Esophagus mucosa (tissue), 1 donor: ENCODE data around the gene CYB5D1. TPM values are rescaled to one million over a fixed set of nuclear protein-coding genes. Genes with fewer than 3 reads are reported as not detected.
"Not testable (repeated sequence)": the region's sequence is repeated elsewhere in the genome, so short reads cannot be mapped to it uniquely, and the experiment has no call there.

Source experiments
- ATAC-seq: fragments of 200-7000 bp; cut with Tn5 transposase; one replicate; pipeline ENCODE4 v1.9.1; 2020
- total RNA-seq: library from RNA; stranded (reverse); gene quantifications from one replicate; pipeline ENCODE4 v1.2.4, GENCODE V29; 2023
- donor health status: DM: yes; HTN: yes; CAD: no.

Gene CYB5D1
- total RNA-seq, 1 donor from 2014 or later: 7.6 TPM

- ATAC-seq: no peak
Observed at GRCh38 chr17:7859028-7859427, 1.2 kb downstream of the CYB5D1 start.

- no peak for ATAC-seq
Observed at GRCh38 chr17:7862692-7863437, 5.1 kb downstream of the CYB5D1 start.

DNA sequence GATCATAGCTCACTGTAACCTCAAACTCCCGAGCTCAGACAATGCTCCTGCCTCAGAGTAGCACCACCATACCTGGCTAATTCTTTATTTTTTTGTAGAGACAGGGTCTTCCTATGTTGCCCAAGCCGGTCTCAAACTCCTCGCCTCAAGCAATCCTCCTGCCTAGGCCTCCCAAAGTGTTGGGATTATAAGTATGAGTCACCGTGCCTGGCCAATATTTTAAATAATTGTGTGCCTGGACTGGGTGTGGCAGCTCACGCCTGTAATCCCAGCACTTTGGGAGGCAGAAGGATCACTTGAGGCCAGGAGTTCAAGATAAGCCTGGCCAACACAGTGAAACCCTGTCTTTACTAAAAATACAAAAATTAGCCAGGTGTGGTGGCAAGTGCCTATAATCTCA is 6.6 kb downstream of the CYB5D1 start:
- not testable (repeated sequence) for ATAC-seq

DNA sequence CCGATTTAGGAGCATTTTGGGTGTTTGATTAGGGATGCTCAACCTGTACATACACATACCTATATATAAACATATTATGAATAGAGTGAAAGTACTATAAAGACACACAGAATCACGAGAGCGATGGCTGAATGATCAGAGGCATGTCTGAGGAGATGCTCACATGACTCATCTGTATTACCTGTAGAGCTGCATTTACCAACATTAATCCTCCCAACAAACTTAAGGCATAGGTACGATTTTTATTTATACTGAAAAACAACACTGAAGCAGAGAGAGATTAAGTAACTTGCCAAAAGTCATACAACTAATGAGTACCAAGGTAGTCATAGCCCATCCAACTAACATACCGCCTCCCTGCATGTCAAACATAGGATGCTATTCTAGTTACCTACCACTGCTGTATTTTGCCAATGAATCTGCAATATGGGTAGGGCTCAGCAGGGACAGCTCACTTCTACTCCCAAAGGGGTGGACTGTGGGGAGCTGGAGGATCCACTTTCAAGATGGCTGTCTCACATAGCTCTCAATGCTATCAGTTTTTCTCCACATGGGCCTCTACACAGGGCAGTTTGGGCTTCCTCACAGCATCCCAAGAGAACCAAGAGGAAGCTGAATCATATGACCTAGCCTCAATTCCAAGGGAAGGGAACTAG is 7.3 kb downstream of the CYB5D1 start:
- peak; percentile 69 for ATAC-seq

DNA sequence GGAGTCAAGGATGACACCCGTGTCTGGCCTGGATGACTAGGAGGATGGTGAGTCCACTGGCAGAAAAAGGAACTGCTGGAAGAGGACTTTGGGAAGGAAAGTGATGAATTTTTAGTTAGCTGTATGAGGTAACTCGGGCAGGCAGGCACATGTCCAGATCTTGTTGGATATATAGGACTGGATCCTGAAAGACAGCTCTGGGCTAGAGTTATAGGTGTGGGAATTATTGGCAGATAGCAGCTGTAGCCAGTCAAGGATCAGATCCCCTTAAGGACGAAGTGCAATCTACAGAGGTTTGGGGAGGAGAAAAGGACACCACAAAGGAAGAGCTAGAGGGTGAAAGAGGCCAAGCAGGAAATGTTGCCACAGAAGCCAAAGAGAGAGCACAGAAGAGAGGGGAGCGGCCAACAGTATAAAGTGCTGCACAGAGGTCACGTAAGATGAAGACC is 10.1 kb downstream of the CYB5D1 start:
- ATAC-seq: peak; percentile 76

GRCh38 chr17:7873051-7873450 is 15.2 kb downstream of the CYB5D1 start:
- no peak for ATAC-seq

- no peak for ATAC-seq
Observed at GRCh38 chr17:7875804-7876370, 18.1 kb downstream of the CYB5D1 start.

DNA sequence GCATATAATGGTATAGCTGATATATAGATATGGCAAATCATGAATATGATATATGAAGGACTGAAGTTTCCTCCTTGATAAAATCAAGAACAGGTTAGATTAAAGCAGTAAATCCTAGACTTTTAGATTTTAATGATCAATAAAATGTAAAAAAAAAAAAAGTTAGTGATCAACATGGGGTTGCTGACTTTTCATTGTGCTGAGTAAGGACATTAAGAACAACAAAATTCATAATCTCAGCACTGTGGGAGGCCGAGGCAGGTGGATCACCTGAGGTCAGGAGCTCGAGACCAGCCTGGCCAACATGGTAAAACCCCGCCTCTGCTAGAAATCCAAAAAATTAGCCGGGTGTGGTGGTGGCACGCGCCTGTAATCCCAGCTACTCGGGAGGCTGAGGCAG is 20.4 kb downstream of the CYB5D1 start:
- ATAC-seq: no peak

- ATAC-seq: no peak
Observed at GRCh38 chr17:7880076-7880868, 22.5 kb downstream of the CYB5D1 start.

GRCh38 chr17:7881276-7882054 is 23.7 kb downstream of the CYB5D1 start:
- no peak for ATAC-seq

GRCh38 chr17:7882068-7882467 is 24.3 kb downstream of the CYB5D1 start:
- ATAC-seq: no peak

DNA sequence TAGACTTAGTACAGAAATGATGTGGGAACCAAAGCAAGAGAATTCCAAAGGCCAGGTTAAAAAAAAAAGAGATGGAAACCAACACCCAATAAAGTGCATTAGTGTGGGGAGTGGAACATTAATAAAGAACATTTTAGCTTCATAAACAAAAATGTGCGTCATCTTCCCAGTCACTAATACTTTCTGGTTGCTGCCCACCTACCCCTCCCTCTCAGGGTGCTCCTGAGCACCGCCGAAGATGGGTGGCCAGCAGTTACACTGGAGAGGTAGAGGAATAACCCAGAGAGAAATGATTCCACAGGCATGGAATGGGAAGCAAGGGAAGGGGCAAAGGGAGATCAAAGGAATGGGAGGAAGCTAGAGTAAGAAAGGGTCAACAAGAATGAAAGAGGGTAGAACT is 24.8 kb downstream of the CYB5D1 start:
- ATAC-seq: no peak

DNA sequence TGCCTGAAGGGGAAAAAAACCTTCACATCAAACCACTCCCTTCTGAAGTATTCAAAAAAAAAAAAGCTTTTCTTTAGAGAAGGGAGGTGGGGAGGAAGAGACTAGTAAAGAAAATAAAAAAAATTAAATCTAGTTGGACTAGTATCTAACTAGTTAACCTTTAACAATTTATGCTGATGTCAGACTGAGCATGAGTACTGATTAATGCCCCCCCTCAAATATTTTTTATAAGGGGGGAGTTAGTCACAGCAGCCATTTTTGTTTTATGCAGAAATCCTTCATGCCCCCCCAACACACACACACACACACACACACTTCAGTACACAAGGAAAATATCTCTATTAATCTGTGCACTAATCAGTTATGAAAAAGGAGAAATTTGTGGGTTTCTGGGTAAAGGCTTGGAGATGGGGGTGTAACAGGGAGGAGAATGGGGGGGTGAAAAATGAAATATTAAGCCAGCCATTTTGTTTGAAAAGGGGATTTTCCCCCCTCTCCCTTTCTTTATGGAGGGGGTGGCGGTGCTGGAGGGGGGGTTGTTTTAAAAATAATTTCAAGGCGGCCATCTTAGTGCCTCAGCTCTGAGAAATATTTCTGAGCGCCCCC is 26.1 kb downstream of the CYB5D1 start:
- ATAC-seq: no peak

DNA sequence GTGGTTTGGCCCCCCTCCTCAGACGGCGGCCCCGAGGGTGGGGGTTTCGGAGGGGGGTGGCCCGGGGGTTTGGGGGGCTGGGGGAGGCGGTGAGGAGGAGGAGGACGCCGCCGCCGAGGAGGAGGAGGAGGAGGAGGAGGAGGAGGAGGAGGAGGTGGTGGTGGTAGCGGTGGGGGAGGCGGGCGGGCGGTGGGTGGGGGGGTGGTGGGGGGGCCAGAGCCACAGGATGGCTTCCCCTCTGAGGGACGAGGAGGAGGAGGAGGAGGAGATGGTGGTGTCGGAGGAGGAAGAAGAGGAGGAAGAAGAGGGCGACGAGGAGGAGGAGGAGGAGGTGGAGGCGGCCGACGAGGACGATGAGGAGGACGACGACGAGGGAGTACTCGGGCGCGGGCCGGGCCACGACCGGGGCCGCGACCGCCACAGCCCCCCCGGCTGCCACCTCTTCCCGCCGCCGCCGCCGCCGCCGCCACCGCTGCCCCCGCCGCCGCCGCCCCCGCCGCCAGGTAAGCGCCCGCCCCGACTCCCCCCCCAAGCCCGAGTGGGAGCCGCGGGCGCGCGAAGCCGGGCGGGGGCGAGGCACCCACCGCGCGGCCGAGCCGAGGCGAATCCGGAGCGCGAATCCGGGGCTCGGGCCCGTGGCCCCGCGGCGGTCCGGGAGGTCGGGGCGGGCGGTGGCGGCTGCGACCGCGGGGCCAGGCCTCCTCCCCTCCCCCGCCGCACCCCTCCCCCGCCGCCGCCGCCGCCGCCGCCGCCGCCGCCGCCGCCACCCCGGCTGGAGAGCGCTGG is 27.0 kb downstream of the CYB5D1 start:
- no peak for ATAC-seq

DNA sequence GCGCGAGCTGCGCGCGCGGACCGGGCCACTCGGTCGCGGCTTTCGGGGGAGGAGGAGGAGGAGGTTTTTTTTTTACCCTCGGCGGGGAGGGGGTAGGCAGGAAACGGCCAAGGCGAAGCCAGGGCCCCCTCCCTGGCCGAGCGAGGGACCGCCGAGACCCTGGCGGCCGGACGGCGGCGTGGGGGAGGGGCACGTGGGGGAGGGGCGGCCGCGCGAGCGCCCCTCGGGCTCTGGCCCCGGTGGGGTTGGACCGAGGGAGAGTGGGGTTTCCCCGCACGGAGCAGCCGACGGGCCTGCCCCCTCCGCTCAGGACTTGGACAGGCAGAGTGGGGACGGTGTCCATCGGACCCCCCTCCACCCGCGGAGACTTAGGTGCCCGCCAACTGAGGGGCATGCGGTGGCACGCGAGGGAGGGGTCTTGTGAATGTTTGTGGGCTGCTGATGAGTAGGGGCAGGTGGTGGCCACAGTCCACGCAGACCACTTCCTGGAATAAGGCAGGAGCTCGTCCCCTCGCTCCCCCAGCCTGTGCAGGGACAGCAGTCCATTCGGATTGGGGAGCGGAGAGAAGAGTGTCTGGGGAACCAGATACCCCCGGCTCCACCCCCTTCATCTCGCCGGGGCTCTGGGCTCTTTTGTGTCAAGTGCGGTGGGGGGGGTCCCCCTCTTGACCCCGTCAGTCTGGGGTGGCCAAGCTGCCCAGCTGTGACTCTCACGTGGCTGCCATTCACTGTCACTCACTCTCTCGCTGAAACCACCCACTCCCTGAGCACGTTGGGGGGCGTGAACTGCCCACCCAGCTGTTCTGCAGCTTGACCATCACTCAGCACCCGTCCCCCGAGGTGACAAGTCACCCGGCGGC is 27.8 kb downstream of the CYB5D1 start:
- ATAC-seq: no peak

DNA sequence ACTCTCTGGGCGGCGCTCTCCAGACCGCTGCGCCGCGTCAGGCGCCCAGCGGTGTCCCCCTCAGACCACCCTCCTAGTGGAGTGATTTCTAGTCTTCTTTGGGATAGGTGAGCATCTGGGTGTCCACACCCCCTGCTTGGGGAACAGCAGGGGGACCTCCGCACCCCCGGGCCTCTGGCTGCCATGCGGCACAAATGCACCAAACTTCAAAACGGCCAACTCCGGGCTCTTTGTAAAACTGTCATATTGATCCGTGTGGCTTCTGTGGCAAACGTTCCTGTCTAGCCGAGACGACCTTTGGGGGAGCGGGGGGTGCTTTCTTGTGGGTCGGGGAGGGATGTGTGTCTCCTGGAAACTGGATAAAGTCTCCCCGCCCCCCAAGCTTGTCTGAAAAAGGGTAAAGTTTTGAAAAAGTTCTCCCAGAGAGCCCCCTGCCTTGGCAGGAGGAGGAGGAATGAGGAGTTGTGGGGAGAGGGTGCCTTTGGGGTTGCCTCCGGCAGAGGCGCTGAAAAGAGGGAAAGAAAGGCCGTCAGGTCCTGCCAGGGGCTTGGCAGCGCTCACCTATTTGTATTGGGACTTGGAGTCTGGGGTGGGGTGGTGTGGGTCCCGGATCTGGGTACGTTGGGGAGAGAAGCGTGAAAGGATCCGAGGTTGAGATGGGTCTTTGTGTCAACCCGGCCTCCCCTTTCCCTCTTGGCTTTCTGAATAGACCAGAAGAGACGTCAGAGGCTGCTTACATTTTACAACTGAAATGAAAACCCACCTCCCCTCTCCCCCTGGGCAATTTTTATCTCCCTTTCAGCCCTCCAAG is 28.6 kb downstream of the CYB5D1 start:
- ATAC-seq: no peak

DNA sequence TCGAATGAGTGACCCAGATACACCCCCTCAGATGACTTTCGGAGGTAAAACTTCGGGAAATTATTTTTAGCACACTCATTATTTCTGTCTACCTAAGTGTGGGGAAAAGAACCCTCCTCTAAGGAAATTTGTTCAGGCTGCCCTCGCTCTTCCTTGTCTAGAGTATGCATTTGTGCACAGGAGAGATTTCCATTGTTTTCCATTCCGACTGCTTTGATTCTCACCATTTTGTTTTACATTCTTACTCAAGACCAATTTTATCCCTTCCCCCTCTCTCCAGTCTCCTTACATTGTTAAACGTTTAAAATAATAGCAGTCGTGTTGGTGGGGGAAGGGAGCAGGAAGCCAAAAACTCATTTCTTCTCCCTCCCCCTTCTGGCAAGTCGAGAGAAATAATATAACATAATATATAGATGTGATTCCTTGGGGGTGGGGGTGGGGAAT is 29.3 kb downstream of the CYB5D1 start:
- ATAC-seq: no peak

DNA sequence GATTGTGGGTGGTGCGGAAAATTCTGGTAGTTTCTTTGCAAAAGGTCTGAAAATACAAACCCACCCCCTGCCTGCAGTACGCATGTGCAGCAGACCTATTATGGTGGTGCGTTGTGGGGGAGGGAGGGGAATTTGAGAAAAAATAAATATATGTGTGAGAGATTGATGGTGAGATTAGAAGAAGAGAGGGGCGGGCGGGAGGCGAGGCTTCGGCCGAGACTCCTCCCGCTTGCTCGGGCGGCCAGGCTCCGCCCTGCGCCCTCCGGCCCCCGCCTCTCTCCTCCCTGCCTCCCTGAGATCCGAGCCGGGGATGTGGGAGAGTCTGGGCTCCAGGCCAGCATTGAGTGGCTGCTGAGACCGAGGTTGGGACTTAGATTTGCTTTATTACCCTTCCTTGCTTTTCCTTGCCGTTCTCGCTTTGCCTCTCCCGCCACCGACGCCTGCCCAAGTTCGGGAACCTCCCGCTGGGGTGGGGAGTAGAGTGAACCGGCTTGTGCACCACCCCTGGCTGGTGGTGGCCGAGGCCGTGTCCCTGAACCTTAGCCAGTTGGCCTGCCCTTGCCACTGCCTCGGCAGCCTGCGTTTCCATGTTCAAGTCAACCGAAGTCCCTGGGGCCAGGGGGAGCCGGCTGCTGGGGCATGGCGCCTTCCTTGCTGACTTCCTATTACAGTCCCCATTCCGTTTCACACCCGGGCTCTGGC is 29.8 kb downstream of the CYB5D1 start:
- peak; percentile 82 for ATAC-seq
